Measurements from ENCODE around the gene CKS1B.

CKS1B gene

GRCh38 chr1:155015527-155016230 is 41.2 kb downstream of the CKS1B start:
- DNase-seq (ENCODE audit: low read depth): no peak

DNA sequence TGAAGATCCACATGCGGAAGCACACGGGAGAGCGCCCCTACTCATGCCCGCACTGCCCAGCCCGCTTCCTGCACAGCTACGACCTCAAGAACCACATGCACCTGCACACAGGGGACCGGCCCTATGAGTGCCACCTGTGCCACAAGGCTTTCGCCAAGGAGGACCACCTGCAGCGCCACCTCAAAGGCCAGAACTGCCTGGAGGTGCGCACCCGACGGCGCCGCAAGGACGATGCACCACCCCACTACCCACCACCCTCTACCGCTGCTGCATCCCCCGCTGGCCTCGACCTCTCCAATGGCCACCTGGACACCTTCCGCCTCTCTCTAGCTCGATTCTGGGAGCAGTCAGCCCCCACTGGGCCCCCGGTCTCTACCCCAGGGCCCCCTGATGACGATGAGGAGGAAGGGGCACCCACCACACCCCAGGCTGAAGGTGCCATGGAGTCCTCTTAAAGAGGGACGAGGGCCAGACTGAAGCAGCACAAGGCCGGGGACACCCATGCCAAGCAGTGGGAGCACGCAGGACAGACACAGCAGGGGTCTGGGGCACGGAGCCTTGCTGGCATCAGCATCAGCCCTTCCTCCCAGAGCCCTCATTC is 41.9 kb downstream of the CKS1B start:
- no peak for DNase-seq (ENCODE audit: low read depth)

DNA sequence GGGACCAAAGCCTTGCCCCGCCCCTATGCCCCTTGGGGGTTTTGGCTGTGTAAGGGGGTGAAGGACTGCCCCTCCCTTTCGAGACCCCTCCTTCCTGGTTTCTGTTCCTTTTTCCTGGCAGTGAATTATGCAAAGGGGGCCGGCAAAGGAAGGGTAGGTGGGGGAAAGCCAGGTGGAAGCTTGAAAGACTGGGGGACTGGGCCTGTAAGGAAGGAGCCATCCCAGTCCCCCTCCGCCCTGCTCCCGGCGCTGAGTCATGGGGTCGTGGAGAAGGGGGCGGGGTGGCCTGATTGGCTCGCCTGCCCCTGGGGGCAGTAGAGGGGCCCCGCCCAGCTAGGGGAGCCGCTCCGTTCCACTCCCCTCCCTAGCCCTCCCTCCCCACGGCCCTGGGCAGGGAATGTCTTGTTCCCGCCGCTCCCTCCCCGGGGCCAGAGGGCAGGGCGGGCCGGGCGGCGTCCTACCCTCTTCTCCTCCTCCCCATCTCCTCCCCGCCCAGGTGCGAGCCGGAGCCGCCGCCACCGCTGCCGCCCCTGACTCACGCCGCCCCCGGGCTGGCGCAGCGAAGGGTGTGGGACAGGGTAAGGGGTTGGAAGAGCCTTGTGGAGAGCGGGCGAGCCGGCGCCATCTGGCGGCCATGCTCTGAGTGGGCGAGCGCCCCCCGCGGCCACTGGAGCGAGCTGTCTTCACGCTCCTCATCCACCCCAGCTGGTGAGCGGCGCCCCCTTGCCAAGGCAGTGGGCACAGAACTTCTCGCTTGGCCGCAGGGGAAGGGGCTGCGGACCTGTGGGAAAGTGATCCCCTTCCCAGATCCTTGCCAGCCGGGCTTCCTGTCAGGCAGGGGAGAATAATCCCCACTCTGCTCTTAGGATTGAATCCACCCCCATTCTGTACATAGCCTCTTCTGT is 42.8 kb downstream of the CKS1B start:
- DNase-seq (ENCODE audit: low read depth): no peak

DNA sequence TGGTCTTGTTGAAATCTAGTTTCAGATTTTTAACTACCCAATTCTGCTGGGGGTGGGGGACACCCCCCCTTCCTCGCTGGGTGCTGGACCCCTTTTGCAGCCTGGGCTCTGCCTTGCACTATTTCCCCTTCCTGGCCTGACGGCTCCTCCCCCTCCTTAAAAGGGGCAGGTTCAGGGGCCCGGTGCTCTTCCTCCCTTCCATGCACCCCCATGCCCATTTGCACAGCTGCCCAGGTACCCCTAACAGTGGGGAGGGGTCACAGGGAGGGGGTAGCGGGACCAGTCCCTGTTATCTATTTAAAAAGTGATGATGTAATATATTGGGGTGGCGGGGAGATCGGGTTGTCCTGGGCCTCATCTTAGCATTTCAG is 43.5 kb downstream of the CKS1B start:
- DNase-seq (ENCODE audit: low read depth): no peak

GRCh38 chr1:155018617-155019348 is 44.3 kb downstream of the CKS1B start:
- DNase-seq (ENCODE audit: low read depth): no peak

GRCh38 chr1:155019377-155020245 is 45.1 kb downstream of the CKS1B start:
- no peak for DNase-seq (ENCODE audit: low read depth)

DNA sequence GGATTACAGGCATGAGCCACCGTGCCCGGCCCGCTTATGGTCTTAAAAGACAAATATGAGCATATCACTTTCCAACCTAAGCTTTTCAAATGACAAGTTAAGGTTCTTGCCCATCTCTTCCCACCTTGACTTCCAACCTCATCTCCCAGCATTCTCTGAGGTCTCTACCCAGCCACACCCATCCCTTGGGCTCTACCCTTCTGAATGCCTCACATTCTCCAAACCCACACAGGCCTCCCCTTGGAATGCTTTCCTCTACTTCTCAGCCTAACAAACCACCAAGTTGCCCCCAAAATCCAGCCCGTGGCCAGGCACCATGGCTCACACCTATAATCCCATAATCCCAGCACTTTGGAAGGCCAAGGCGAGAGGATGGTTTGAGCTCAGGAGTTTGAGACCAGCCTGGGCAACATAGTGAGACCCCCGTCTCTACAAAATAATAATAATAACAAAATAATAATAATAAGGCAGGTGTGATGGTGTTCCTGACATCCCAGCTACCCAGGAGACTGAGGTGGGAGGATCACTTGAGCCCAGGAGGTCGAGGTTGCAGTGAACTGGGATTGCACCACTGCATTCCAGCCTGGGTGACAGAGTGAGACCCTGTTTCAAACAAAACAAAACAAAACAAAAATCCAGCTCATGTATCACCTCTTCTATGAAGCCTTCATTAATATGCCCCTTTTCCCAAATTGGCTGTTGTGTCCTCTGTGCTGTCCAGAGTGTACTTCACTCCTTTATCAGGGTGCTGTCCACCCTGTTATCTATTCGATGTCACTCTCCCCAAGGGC is 47.9 kb downstream of the CKS1B start:
- DNase-seq (ENCODE audit: low read depth): no peak

DNA sequence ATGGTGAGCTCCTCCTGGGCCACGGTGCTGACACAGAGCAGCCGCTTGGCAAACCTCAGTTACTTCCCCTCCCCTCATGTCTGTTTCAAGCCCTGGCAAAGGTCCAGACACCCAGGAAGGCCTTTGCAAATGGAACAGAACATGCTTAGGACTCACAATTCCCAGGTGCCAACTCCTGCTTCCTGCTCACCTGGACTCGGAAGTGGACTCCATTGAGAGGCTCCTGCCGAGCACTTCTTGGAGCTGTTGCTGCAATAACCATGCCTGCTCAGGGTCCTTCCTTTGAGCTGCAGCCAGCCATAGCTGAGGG is 48.4 kb downstream of the CKS1B start:
- no peak for DNase-seq (ENCODE audit: low read depth)

GRCh38 chr1:155023627-155024026 is 49.1 kb downstream of the CKS1B start:
- DNase-seq (ENCODE audit: low read depth): no peak

DNA sequence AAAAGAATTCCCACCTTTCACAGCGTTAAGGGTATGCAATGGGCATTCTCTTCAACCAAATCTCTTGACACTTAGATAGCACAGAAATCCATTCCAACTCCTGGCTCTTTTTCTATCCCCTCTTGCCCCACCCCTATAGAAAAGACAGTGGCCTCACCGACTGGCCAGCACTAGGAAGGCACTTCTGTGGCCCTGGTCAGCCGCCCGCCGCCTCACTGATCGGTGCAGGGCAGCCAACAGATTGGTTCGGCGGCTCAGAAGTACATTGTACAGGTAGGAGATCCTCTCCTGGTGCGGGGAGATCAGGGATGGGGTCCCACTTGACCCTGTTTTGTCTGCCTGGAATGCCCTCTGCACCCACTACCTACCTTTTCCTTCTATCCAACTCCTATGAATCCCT is 49.8 kb downstream of the CKS1B start:
- no peak for DNase-seq (ENCODE audit: low read depth)

GRCh38 chr1:155026154-155026553 is 51.7 kb downstream of the CKS1B start:
- DNase-seq (ENCODE audit: low read depth): no peak

DNA sequence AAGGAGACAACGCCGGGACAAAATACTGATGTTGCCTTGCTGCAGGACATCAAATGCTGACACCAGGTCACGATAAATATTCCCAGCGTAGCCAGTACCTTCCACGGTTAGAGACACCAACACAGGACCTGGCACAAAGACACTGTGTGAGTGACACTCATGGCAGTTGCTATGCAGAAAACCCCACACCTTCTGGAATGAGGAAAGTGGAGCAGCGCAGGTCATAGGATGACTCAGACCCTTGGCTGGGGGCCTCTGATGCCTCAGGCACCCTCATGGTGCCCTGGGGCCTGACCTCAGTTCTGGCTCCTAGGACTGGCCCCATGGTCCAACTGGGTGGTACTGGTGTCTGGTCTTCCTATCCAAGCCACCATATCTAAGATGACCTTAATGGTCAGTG is 52.1 kb downstream of the CKS1B start:
- no peak for DNase-seq (ENCODE audit: low read depth)

Data from non-pigmented ciliary epithelial cell (primary cell).